ENCODE data around the gene DCAF7.

DCAF7 gene

GRCh38 chr17:63525190-63525946, 24.9 kb upstream of the DCAF7 start:
- no peak for DNase-seq

GRCh38 chr17:63526861-63527260, 23.4 kb upstream of the DCAF7 start:
- DNase-seq, result no peak

- no peak for DNase-seq
These were observed 22.1 kb upstream of the DCAF7 start for GRCh38 chr17:63528183-63528582.

GRCh38 chr17:63529711-63530556, 20.3 kb upstream of the DCAF7 start:
- no peak for DNase-seq

DNA sequence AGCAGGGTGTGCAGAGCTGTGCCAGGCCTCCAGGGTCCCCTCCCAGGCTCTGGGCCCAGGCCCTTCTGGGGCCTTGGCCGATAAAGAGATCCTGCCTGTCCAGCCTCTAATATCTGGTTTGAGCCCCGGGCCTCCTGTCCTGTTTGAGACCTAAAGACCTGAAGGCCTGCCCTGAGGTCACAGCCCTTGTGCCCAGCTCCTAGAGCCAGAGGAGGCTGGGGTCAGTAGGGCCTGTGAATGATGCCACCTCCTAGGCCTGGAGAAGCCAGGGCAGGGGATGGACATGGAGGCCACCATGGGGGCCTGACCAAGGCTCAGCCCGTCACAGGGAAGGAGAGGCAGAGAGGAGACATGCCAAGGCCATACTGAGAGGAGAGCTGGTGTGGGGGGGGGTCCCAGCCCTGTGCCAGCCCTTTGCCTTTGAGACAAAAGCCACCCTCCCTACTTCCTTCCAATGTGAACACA, 19.7 kb upstream of the DCAF7 start:
- DNase-seq, result no peak

- DNase-seq, result no peak
These were observed 19.0 kb upstream of the DCAF7 start for GRCh38 chr17:63531022-63531965.

- DNase-seq, result no peak
These were observed 16.7 kb upstream of the DCAF7 start for GRCh38 chr17:63533433-63534077.

DNA sequence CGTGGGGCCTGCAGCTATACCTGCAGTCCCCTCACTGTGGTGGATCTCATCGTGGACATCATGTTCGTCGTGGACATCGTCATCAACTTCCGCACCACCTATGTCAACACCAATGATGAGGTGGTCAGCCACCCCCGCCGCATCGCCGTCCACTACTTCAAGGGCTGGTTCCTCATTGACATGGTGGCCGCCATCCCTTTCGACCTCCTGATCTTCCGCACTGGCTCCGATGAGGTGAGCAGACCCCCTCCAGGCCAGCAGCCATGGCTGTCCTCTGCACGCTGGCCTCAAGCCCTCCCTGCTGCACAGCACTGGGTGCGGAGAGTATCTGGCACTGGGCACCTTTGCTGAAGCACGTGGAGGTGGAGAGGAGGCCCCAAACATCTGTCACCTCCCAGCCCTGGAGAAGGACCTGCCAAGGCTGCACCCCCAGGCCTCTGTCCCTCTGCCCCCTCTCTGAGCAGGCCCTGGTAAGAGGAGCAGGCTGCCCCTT, 16.2 kb upstream of the DCAF7 start:
- DNase-seq, result no peak

GRCh38 chr17:63534816-63535455, 15.3 kb upstream of the DCAF7 start:
- no peak for DNase-seq

GRCh38 chr17:63535640-63536039, 14.6 kb upstream of the DCAF7 start:
- DNase-seq, result no peak

DNA sequence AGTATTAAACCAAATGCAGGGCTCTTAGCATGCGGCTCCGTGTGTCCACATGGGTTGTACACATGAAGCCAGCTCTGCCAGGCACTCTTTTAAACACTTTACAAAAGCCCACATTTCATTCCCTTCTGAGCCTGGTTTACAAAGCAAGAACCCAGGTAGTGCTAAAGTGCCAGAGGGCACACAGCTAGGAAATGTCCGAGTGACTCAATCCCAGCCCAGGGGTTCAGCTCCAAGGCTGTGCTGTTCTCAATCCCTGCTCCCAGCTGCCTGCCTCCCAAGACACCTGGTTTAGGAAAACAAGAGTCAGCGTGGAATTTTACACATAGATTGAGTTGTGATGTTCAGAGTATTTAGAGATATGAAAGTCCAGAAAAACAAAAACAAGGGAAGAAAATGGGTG, 13.3 kb upstream of the DCAF7 start:
- no peak for DNase-seq

DNA sequence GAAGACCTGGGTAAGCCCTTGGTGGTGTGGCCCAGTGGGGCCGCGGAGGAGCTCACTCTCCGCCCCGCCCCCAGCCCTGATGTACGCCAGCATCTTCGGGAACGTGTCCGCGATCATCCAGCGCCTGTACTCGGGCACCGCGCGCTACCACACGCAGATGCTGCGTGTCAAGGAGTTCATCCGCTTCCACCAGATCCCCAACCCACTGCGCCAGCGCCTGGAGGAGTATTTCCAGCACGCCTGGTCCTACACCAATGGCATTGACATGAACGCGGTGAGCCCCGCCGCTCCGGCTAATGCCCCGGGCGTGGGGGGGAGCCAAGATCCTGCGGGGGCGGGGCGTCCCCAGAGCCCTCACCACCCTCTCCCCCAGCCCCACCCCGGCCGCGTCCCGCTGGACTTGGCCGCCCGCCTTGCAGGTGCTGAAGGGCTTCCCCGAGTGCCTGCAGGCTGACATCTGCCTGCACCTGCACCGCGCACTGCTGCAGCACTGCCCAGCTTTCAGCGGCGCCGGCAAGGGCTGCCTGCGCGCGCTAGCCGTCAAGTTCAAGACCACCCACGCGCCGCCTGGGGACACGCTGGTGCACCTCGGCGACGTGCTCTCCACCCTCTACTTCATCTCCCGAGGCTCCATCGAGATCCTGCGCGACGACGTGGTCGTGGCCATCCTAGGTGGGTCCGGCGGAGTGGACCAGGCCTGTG, 12.1 kb upstream of the DCAF7 start:
- peak; percentile 29 for DNase-seq

DNA sequence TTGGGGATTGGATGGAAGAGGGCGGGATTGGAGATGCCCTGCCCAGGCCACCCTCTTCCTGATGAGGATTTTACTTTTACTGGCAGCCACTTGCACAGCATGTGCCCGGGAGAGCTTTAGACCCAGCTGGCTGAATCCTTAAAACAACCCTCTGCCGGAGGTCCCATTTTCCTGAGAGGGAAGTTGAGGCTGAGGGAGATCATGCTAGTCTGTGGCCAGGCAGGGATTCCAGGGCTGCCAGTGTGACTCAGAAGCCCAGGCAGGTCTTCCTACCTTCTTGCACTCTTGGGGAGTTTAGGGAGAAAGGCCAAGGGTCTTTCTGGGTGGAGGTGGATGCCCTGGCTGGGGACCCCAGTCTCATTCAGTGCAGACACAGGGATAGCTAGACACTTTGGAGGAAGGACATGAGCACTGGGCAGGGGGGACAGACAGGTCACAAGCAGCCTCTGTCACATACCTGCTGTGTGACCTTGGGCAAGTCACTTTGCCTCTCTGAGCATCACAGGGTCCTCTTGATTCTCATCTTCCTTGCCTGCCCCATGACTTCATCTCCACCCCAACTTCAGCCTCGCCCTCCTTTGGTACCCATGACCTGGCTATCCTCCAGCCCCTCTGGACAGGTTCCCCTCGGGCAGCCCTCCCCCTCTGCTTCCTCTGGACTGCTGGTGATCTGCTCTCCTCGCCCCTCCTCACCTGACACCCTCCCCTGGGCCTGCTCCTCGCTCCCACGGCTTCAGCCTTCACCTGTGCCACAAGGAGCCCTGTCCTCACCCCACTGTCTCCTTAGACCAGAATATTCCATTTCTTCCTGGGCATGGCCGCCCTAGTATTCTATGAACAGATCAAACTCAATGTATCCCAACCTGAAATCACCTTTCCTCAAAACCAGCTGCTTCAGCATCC, 11.3 kb upstream of the DCAF7 start:
- no peak for DNase-seq

GRCh38 chr17:63540590-63540989, 9.7 kb upstream of the DCAF7 start:
- no peak for DNase-seq

GRCh38 chr17:63542218-63542545, 8.1 kb upstream of the DCAF7 start:
- DNase-seq, result no peak

- no peak for DNase-seq
These were observed 7.1 kb upstream of the DCAF7 start for GRCh38 chr17:63542942-63543821.

DNA sequence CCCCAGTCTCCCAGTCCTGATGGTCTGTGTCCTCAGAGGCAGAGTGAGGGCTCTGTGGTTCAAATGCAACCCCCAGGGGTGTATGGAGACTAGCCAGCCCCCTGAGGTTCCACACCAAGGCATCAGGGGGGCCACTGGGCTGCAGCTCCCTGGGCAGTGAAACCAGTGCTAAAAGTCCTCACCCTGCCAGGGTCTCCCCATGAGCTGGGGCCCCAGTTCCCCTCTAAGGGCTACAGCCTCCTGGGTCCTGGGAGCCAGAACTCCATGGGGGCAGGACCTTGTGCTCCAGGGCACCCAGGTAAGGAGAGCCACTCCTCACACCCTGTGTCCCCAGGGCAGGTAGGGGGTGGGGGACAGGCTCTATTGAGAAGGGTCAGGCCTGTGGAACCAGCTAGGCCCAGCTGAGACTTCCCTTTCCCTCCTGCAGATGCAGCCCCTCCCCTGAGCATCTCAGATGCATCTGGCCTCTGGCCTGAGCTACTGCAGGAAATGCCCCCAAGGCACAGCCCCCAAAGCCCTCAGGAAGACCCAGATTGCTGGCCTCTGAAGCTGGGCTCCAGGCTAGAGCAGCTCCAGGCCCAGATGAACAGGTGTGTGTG, 6.4 kb upstream of the DCAF7 start:
- DNase-seq, result no peak

- no peak for DNase-seq
These were observed 5.6 kb upstream of the DCAF7 start for GRCh38 chr17:63544467-63545301.

Measured in activated CD4-positive, CD25-positive, alpha-beta regulatory T cell treated with anti-CD3 and anti-CD28 coated beads, Interleukin-2, amount 50 U/mL, for 72 hours (primary cell).